Measurements from ENCODE around the gene C11orf86.

DNA sequence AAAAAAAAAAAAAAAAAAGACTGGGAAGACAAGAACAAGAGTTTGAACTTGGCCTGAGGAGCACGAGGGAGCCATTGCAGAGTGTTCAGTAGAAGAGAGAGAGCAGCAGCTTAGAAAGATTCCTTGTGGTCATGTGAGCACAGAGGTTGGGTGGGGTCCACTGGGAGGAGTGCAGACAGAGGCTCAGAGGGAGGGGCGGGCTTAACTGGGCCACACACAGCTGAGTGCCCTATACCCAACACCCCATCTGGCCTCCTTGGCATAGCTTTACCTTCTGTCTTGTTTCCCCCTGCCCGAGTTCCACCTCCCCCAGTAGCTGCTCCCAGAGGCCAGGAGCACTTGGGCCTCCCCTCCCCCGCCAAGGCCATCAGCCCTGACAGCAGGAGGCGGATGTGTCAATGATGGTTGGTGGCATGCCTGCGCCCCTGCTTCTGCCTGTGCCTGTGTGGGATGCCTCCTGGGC lies 12.1 kb downstream of the C11orf86 start:
- TF ChIP-seq, protein P1, sequence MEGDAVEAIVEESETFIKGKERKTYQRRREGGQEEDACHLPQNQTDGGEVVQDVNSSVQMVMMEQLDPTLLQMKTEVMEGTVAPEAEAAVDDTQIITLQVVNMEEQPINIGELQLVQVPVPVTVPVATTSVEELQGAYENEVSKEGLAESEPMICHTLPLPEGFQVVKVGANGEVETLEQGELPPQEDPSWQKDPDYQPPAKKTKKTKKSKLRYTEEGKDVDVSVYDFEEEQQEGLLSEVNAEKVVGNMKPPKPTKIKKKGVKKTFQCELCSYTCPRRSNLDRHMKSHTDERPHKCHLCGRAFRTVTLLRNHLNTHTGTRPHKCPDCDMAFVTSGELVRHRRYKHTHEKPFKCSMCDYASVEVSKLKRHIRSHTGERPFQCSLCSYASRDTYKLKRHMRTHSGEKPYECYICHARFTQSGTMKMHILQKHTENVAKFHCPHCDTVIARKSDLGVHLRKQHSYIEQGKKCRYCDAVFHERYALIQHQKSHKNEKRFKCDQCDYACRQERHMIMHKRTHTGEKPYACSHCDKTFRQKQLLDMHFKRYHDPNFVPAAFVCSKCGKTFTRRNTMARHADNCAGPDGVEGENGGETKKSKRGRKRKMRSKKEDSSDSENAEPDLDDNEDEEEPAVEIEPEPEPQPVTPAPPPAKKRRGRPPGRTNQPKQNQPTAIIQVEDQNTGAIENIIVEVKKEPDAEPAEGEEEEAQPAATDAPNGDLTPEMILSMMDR (IDR thresholded peaks at IDR 0.05): no peak
- no peak for TF ChIP-seq POLR2A (IDR thresholded peaks at IDR 0.05)

All from transverse colon (tissue), 3 donors.